ENCODE results near the gene BIRC3.

Gene BIRC3

GRCh38 chr11:102279641-102280170 is 37.6 kb upstream of the BIRC3 start:
- H3K4me1 ChIP-seq (ENCODE audit: control insufficient read depth, insufficient read depth, low read length): peaks cover 11% of the 10 kb centered on the region
- H3K9me3 ChIP-seq (ENCODE audit: control insufficient read depth, low read length): no peaks in the 10 kb centered on the region
- no peaks in the 10 kb centered on the region for H3K27me3 ChIP-seq (ENCODE audit: control insufficient read depth, insufficient read depth, low read length, poor library complexity, severe bottlenecking)
- H3K4me3 ChIP-seq (ENCODE audit: insufficient read depth, low read depth, low read length): no peak overlapping the region
- H3K36me3 ChIP-seq (ENCODE audit: control insufficient read depth, insufficient read depth, low read length): no peaks in the 10 kb centered on the region
- H3K27ac ChIP-seq (ENCODE audit: insufficient read depth, low read depth, low read length, poor library complexity, severe bottlenecking): no peak overlapping the region
- WGBS, 2 experiments: 52 to 60% methylated on average over 12 to 13 of the region's 13 CpGs

GRCh38 chr11:102280245-102280833 is 36.9 kb upstream of the BIRC3 start:
- no peak overlapping the region for H3K27ac ChIP-seq (ENCODE audit: insufficient read depth, low read depth, low read length, poor library complexity, severe bottlenecking)
- WGBS, 2 experiments: 44 to 46% methylated on average over 2 to 3 of the region's 4 CpGs
- H3K4me3 ChIP-seq (ENCODE audit: insufficient read depth, low read depth, low read length): no peak overlapping the region

GRCh38 chr11:102283116-102283485 is 34.2 kb upstream of the BIRC3 start:
- H3K4me3 ChIP-seq (ENCODE audit: insufficient read depth, low read depth, low read length): no peak overlapping the region
- no peak overlapping the region for H3K27ac ChIP-seq (ENCODE audit: insufficient read depth, low read depth, low read length, poor library complexity, severe bottlenecking)
- 83 to 100% methylated on average over 1 of the region's 1 CpG for WGBS, 2 experiments
- no peaks in the 10 kb centered on the region for H3K36me3 ChIP-seq (ENCODE audit: control insufficient read depth, insufficient read depth, low read length)
- peaks cover 11% of the 10 kb centered on the region for H3K4me1 ChIP-seq (ENCODE audit: control insufficient read depth, insufficient read depth, low read length)
- H3K27me3 ChIP-seq (ENCODE audit: control insufficient read depth, insufficient read depth, low read length, poor library complexity, severe bottlenecking): no peaks in the 10 kb centered on the region
- H3K9me3 ChIP-seq (ENCODE audit: control insufficient read depth, low read length): no peaks in the 10 kb centered on the region

More at GRCh38 chr11:102280245-102280833, 36.9 kb upstream of the BIRC3 start:
- Histone ChIP-seq H3K9me3 (ENCODE audit: control insufficient read depth, low read length) (no peaks in the 10 kb centered on the region), H3K36me3 (ENCODE audit: control insufficient read depth, insufficient read depth, low read length) (no peaks in the 10 kb centered on the region), H3K4me1 (ENCODE audit: control insufficient read depth, insufficient read depth, low read length) (peaks cover 11% of the 10 kb centered on the region), H3K27me3 (ENCODE audit: control insufficient read depth, insufficient read depth, low read length, poor library complexity, severe bottlenecking) (no peaks in the 10 kb centered on the region)

- Histone ChIP-seq H3K27ac (ENCODE audit: insufficient read depth, low read depth, low read length, poor library complexity, severe bottlenecking) (no peak overlapping the region), H3K4me1 (ENCODE audit: control insufficient read depth, insufficient read depth, low read length) (peaks cover 11% of the 10 kb centered on the region), H3K27me3 (ENCODE audit: control insufficient read depth, insufficient read depth, low read length, poor library complexity, severe bottlenecking) (no peaks in the 10 kb centered on the region), H3K36me3 (ENCODE audit: control insufficient read depth, insufficient read depth, low read length) (no peaks in the 10 kb centered on the region), H3K9me3 (ENCODE audit: control insufficient read depth, low read length) (no peaks in the 10 kb centered on the region), H3K4me3 (ENCODE audit: insufficient read depth, low read depth, low read length) (no peak overlapping the region)
- 86 to 93% methylated on average over 3 of the region's 3 CpGs for WGBS, 2 experiments
Measured at GRCh38 chr11:102284008-102284407, 33.3 kb upstream of the BIRC3 start.

- 91 to 97% methylated on average over 3 of the region's 3 CpGs for WGBS, 2 experiments
- Histone ChIP-seq H3K36me3 (ENCODE audit: control insufficient read depth, insufficient read depth, low read length) (no peaks in the 10 kb centered on the region), H3K4me3 (ENCODE audit: insufficient read depth, low read depth, low read length) (no peak overlapping the region), H3K27me3 (ENCODE audit: control insufficient read depth, insufficient read depth, low read length, poor library complexity, severe bottlenecking) (no peaks in the 10 kb centered on the region), H3K4me1 (ENCODE audit: control insufficient read depth, insufficient read depth, low read length) (no peaks in the 10 kb centered on the region), H3K27ac (ENCODE audit: insufficient read depth, low read depth, low read length, poor library complexity, severe bottlenecking) (no peak overlapping the region), H3K9me3 (ENCODE audit: control insufficient read depth, low read length) (no peaks in the 10 kb centered on the region)
Measured at GRCh38 chr11:102286292-102286691, 31.0 kb upstream of the BIRC3 start.

- no peaks in the 10 kb centered on the region for H3K4me1 ChIP-seq (ENCODE audit: control insufficient read depth, insufficient read depth, low read length)
- no peaks in the 10 kb centered on the region for H3K9me3 ChIP-seq (ENCODE audit: control insufficient read depth, low read length)
- 60 to 65% methylated on average over 13 of the region's 13 CpGs for WGBS, 2 experiments
- no peak overlapping the region for H3K4me3 ChIP-seq (ENCODE audit: insufficient read depth, low read depth, low read length)
- no peaks in the 10 kb centered on the region for H3K36me3 ChIP-seq (ENCODE audit: control insufficient read depth, insufficient read depth, low read length)
- H3K27ac ChIP-seq (ENCODE audit: insufficient read depth, low read depth, low read length, poor library complexity, severe bottlenecking): no peak overlapping the region
- no peaks in the 10 kb centered on the region for H3K27me3 ChIP-seq (ENCODE audit: control insufficient read depth, insufficient read depth, low read length, poor library complexity, severe bottlenecking)
Measured at GRCh38 chr11:102287964-102288724, 29.1 kb upstream of the BIRC3 start.

GRCh38 chr11:102288725-102289083 is 28.6 kb upstream of the BIRC3 start:
- Histone ChIP-seq H3K36me3 (ENCODE audit: control insufficient read depth, insufficient read depth, low read length) (no peaks in the 10 kb centered on the region), H3K27me3 (ENCODE audit: control insufficient read depth, insufficient read depth, low read length, poor library complexity, severe bottlenecking) (no peaks in the 10 kb centered on the region), H3K4me1 (ENCODE audit: control insufficient read depth, insufficient read depth, low read length) (no peaks in the 10 kb centered on the region), H3K27ac (ENCODE audit: insufficient read depth, low read depth, low read length, poor library complexity, severe bottlenecking) (no peak overlapping the region), H3K9me3 (ENCODE audit: control insufficient read depth, low read length) (no peaks in the 10 kb centered on the region), H3K4me3 (ENCODE audit: insufficient read depth, low read depth, low read length) (no peak overlapping the region)
- 91 to 93% methylated on average over 3 of the region's 3 CpGs for WGBS, 2 experiments

GRCh38 chr11:102289592-102289991 is 27.7 kb upstream of the BIRC3 start:
- H3K9me3 ChIP-seq (ENCODE audit: control insufficient read depth, low read length): no peaks in the 10 kb centered on the region
- no peaks in the 10 kb centered on the region for H3K4me1 ChIP-seq (ENCODE audit: control insufficient read depth, insufficient read depth, low read length)
- no peaks in the 10 kb centered on the region for H3K36me3 ChIP-seq (ENCODE audit: control insufficient read depth, insufficient read depth, low read length)
- no peaks in the 10 kb centered on the region for H3K27me3 ChIP-seq (ENCODE audit: control insufficient read depth, insufficient read depth, low read length, poor library complexity, severe bottlenecking)
- 59 to 69% methylated on average over 3 of the region's 3 CpGs for WGBS, 2 experiments
- H3K4me3 ChIP-seq (ENCODE audit: insufficient read depth, low read depth, low read length): no peak overlapping the region
- H3K27ac ChIP-seq (ENCODE audit: insufficient read depth, low read depth, low read length, poor library complexity, severe bottlenecking): no peak overlapping the region

GRCh38 chr11:102291831-102292230 is 25.5 kb upstream of the BIRC3 start:
- no peak overlapping the region for H3K4me3 ChIP-seq (ENCODE audit: insufficient read depth, low read depth, low read length)
- no peak overlapping the region for H3K27ac ChIP-seq (ENCODE audit: insufficient read depth, low read depth, low read length, poor library complexity, severe bottlenecking)
- 94 to 96% methylated on average over 1 of the region's 1 CpG for WGBS, 2 experiments
- H3K9me3 ChIP-seq (ENCODE audit: control insufficient read depth, low read length): no peaks in the 10 kb centered on the region
- no peaks in the 10 kb centered on the region for H3K27me3 ChIP-seq (ENCODE audit: control insufficient read depth, insufficient read depth, low read length, poor library complexity, severe bottlenecking)
- no peaks in the 10 kb centered on the region for H3K36me3 ChIP-seq (ENCODE audit: control insufficient read depth, insufficient read depth, low read length)
- H3K4me1 ChIP-seq (ENCODE audit: control insufficient read depth, insufficient read depth, low read length): no peaks in the 10 kb centered on the region

- Histone ChIP-seq H3K27ac (ENCODE audit: insufficient read depth, low read depth, low read length, poor library complexity, severe bottlenecking) (no peak overlapping the region), H3K4me3 (ENCODE audit: insufficient read depth, low read depth, low read length) (no peak overlapping the region), H3K4me1 (ENCODE audit: control insufficient read depth, insufficient read depth, low read length) (no peaks in the 10 kb centered on the region), H3K27me3 (ENCODE audit: control insufficient read depth, insufficient read depth, low read length, poor library complexity, severe bottlenecking) (no peaks in the 10 kb centered on the region), H3K9me3 (ENCODE audit: control insufficient read depth, low read length) (no peaks in the 10 kb centered on the region), H3K36me3 (ENCODE audit: control insufficient read depth, insufficient read depth, low read length) (no peaks in the 10 kb centered on the region)
- 92 to 97% methylated on average over 5 to 6 of the region's 6 CpGs for WGBS, 2 experiments
Measured at GRCh38 chr11:102292933-102293332, 24.4 kb upstream of the BIRC3 start.

Data from ectodermal cell (in vitro differentiated cells).